NCI-H82 (cell line): ENCODE data around the gene CARMIL3.
"Not testable (repeated sequence)": the region's sequence is repeated elsewhere in the genome, so short reads cannot be mapped to it uniquely, and the experiment has no call there.

Experiments
- DNase-seq: peaks from one replicate; lab custom pipeline; 2025; lab: John Stamatoyannopoulos, UW

CARMIL3 gene

DNA sequence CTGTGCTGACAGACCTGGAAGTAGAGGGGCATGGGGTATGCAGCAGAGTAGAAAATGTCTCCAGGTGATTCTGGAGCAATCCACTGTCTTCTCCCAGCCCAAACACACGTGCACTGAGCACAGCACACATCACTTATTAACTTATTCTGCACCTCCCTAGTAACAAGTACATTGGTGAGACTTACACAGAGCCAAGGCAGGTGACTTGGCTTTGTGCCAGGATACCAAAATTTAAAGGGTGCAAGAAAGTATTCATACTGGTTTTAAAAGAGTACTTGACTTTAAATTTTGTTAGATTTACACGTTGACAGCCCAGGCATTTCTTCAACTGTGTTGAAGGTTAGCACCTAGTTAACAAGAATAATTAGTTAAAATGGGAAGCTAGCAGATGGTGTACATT, 11.1 kb upstream of the CARMIL3 start:
- DNase-seq = no peak

DNA sequence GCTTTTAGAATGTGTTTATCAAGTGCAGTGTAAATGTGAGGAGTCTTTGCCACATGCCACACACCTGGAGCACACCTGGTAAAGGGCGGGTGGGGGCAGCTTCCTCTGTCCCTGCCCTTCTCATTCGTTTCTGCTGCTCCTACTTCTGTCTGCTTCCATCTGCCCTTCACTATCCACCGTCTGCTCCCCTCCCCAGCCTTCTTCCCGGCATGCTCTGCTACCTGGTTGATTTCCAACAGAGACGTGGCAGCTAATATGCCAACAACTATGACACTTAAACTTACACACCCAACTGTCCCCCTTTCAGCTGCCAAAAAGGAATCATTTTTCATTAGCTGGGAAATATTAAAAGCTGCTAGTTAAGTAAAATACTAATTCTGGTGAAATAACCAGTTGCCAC, 9.1 kb upstream of the CARMIL3 start:
- peak; percentile 9 for DNase-seq

DNA sequence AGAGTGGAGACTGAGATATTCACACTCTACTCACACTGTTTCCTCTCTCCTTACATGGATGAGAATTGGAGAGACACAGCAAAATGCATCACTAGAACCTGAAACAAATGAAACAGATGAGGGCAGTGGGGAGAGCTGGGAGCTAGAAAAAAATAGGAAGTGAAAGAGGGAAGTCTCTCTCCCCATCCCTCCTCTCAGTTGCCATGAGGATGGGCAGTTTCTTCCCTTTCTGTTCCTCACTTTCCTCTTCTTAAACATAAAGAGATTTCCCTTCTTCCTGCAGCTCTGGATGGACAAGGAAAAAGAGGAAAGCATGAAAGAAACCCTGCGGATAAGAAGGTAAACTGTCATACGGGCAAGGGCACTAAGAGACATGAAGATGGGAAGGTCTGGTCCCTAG, 2.8 kb upstream of the CARMIL3 start:
- not testable (repeated sequence) for DNase-seq

DNA sequence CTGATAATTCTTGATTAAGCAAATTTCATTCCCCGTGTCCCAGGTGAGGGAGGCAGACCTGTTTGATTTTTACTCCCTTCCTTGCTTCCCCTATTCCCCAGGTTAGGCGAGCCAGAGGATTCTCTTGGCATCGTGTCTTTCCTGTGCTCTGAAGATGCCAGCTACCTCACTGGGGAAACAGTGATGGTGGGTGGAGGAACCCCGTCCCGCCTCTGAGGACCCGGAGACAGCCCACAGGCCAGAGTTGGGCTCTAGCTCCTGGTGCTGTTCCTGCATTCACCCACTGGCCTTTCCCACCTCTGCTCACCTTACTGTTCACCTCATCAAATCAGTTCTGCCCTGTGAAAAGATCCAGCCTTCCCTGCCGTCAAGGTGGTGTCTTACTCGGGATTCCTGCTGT, 1.1 kb upstream of the CARMIL3 start:
- DNase-seq = not testable (repeated sequence)

DNA sequence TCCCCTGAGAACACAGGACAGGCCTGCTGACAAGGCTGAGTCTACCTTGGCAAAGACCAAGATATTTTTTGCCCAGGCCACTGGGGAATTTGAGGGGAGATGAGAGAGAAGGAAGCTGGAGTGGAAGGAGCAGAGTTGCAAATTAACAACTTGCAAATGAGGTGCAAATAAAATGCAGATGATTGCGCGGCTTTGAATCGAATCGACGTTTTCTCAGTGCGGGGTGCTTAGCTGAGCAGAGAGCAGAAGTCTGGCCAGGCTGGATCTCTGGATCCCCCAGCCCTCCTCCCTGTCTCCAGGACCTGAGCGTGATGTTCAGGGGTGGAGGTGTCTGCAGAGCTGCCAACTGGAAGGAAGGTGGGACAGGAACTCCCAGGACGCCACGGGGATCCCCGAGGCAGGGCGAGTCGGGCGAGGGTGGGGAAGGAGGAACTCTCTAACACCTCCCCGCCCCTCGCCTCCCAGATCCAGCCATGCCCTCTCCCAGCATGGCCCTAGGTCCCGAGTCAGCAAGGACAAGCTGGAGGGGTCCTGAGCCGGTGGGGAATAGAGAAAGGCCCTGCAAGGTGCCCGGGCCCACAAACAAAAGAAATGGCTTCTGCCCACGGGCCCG, 527 bp upstream of the CARMIL3 start:
- DNase-seq = no peak

DNA sequence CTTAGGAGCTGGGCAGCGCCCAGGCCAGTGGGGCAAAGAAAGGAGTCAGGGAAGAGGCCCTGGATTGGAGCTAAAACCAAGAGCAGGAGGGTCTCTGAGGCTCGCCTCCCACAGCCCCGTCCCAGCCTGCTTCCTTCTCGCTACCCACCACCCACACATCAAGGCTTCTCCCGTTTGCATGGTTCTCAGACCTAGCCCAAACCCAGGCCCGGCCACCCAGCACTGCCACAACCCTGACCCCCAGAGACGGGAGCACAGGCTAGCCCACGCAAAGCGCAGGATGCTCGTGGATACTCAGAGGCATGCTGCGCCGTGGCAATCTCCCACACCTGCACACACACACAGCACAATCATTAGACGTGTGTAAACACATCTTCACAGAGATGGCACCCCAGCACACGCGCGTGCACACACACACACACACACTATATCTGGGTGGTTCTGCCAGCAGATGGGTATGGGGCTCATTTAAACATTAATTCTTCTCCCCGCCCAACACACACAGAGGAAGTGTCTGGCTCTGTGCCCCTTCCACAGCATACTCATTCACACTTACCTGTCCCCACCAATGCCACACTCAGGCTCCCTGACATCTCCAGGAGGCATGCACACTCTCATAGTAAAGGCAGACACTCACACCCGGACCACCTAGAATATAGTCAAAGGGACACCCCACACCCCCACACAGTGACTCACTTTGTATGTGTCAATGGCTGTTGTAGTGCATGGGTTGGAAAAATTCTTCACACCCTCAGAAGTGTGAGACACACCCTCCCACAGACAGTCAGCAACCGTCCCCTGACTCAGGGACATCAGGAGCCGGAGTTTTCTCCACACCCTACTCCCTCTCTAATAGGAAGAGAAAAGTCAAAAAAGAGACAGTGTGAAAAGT, 1.1 kb downstream of the CARMIL3 start:
- no peak for DNase-seq

DNA sequence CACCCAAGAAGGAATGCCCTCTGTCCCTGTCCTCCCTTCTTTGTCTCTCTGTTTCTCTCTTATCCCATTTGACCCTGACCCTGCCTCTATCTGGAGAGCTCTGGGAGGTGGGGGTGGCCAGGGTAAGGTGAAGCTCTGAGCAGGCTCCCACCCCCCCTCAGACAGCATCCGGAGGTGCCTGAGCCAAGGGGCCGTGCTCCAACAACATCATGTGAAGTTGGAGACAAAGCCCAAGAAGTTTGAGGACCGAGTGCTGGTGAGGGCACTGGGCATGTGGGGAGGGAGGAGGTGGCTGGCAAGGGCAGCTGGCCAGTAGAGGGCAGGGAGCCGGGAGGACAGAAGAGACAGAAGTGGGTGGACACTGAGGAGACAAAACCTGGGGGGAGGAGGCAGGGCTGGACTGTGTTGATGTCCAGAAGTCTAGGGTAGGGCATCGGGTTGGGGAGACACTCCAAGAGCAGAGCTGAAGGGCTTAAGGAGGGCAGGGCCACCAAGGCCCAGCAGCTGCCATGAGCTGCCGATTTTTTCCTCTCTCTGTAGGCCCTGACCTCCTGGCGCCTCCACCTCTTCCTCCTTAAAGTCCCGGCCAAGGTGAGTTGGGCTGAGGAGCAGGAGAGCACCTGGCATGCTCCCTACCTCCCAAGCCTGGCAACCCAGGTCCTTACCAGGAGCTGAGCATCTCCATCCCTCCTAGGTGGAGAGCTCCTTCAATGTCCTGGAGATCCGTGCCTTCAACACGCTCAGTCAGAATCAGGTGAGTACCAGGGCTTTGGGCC, 1.9 kb downstream of the CARMIL3 start:
- DNase-seq = no peak

DNA sequence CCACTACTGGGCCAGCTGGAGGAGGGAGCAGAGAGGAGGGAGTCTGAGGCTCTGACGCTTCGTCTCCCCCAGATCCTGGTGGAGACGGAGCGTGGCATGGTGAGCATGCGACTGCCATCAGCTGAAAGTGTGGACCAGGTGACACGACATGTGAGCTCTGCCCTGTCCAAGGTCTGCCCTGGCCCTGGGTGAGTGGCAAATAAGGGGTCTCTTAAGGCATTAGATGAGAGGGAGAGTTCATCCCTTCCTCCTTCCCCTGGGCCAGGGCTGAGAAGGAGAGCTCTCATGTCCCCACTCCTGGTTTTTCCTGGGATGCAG, 2.5 kb downstream of the CARMIL3 start:
- DNase-seq = no peak

DNA sequence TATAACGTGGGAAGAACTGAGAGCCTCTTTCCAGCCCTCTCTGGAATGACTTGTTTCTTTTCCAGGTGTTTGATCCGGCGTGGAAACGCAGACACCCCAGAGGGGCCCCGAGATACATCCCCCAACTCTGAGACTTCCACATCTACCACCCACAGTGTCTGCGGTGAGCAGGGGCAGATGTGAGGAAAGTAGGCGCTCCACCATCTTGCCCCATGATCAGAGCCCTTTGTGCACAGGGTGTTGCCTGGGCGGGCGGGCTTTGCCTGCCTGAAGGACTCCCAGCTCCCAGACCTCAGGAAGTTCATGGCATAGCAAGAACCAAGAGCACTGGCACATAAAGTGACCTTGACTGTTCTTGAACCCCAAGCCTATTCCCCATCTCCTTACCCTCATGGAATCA, 2.8 kb downstream of the CARMIL3 start:
- DNase-seq = no peak

DNA sequence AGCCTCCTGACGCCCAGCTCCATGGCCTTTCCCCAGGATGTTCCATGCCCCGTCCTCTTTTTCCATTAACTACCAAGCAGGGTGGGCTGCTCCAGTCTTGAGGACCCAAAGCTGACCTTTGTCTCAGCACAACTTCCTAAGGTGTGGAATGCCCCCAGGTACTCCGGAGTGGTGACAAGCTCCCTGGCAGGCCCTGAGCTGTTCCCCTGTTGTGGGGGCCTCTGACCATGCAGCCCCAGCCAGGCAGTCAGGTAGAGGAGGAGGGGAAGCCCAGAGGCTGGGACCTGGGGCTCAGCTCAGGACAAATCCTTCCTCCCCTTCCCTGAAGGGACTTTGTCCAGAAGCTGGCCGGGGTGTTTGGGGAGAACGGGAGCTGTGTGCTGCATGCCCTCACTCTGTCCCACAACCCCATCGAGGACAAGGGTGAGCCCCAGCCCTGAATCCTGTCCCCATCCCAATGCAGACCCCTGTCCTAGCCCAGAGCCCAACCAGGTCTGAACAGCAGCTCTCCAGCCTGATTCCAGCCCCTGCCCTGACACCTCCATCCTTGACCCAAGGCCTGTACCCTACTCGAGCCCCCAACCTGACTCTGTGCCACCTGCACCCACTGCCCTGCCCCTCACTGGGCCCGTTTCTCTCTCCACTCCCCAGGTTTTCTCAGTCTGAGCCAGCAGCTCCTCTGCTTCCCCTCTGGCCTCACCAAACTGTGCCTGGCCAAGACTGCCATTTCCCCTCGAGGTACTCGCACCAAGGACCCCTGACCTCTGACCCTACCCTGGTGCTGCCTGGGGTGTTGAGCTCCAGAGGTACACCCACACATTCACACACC, 4.4 kb downstream of the CARMIL3 start:
- DNase-seq = no peak

DNA sequence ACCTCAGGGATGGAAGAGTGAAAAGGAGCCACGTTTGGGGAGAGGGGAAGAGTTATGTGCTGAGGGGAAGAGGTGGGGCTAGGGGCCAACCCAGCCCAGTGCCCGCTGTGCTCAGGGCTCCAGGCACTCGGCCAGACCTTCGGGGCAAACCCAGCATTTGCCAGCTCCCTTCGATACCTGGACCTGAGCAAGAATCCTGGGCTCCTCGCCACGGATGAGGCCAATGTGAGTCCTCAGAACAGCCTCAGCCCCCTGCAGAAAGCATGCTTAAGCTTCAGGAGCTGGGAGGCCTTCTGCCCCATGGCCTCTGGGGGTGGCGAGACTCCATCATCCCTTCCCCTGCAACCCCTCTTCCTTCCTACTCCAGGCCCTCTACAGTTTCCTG, 5.0 kb downstream of the CARMIL3 start:
- DNase-seq = no peak

DNA sequence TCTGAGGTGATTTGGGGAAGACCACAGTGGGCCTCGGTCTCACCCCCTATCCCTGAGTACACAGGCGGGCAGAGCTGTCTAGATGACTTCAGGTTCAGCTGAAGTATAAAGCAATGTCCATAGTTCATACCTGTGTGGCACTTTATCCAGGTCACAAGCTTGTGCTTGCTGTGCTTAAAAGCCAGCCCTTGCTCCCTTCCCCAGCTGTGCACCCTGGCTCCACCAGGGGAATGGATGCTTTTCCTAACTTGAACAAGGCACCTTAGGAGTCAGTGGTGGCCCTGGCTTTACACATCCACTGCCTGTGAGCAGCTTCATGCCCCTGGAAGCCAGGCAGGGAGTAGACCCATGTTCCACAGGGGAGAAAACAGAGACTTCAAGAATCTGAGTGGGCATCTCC, 5.5 kb downstream of the CARMIL3 start:
- no peak for DNase-seq

DNA sequence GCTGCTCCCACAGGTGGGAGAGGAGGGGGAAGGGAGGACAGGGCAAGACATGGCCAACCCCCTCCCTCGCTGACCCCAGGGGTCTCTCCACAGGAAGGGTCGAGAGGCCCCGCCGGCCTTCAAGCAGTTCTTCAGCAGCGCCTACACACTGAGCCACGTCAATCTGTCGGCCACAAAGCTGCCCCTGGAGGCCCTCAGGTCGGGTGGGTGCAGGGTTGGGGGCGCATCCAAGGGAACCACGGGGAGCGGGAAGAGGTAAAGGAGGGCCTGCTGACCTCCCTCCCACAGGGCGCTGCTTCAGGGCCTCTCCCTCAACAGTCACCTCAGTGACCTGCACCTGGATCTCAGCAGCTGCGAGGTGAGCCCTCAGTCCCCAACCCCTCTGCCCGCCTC, 6.1 kb downstream of the CARMIL3 start:
- DNase-seq = no peak

DNA sequence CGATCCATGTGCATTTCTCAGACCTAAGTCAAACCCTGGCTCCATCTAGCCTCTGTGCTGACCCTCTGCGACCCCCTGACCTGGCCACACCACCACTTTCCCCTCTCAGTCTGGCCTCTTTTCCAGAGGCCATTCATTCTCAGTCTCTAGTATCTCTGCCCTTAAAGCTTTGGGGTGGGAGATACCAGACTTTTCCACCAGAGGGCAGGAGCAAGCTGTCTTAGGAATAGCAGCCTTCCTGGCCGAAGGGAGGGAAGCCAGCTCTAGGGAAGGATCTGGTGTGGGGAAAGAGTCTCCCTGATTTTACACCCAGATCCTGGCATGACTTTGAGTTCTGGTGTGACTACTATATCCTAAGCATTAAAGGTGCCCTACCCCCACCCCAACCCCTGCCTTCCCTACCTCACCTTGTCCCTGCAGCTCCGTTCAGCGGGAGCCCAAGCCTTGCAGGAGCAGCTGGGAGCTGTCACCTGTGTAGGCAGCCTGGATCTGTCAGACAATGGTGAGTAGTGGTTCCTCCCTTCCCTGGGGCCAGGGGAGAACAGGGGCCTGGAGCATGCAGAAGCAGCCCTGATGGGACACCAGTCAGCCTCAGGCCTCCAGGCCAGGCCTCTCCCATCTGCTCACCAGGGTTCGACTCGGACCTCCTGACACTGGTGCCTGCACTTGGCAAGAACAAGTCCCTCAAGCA, 6.6 kb downstream of the CARMIL3 start:
- DNase-seq = peak; percentile 89

DNA sequence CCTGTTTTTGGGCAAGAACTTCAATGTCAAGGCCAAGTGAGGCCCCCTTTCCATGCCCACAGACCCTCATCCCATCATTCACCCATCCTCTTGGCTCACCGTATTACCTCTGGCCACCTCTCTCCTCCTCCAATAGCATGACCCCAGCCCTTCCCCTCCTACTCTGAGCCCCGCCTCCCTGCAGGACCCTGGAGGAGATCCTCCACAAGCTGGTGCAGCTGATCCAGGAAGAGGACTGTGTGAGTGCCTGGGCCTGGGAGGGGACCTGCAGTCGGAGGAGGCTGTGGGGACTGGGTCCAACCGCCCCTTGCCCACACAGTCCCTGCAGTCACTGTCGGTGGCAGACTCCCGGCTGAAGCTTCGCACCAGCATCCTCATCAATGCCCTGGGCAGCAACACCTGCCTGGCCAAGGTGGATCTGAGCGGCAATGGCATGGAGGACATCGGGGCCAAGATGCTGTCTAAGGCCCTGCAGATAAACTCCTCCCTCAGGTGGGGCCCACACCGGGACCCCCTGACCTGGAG, 7.2 kb downstream of the CARMIL3 start:
- peak; percentile 57 for DNase-seq

DNA sequence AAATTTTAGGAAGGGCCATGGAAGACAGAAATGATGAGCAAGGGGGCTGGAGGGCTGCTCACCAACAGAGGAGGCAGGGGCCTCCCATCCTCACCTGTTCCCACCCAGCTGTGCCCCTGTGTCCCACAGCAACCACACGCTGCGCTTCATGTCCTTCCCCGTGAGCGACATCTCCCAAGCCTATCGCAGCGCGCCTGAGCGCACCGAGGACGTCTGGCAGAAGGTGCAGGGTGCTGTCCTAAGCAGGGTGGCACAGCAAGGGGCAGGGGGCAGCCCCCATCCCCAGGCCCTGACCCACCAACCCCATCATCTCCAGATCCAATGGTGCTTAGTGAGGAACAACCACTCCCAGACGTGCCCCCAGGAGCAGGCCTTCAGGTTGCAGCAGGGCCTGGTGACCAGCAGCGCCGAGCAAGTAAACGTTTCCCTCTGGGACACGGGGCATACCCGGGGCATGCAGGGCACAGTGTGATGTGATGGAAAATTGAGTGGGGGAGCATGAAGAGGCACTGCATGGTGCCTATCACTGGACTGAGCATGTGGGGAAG, 8.1 kb downstream of the CARMIL3 start:
- no peak for DNase-seq

DNA sequence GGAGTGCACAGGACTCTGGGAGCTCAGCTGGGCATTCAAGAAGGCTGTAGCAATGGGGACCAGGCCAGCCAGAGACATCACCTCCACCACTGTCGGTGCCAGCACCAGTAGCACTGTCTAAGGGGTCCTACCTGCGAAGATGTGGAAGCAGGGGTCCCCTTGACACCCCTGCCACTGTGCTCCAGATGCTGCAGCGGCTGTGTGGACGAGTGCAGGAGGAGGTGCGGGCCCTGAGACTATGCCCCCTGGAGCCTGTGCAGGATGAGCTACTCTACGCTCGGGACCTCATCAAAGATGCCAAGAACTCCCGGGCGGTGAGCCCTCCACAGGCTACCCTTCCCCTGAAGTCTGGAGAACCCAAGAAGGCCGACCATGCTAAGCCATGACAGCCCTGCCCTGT, 8.6 kb downstream of the CARMIL3 start:
- DNase-seq = no peak

DNA sequence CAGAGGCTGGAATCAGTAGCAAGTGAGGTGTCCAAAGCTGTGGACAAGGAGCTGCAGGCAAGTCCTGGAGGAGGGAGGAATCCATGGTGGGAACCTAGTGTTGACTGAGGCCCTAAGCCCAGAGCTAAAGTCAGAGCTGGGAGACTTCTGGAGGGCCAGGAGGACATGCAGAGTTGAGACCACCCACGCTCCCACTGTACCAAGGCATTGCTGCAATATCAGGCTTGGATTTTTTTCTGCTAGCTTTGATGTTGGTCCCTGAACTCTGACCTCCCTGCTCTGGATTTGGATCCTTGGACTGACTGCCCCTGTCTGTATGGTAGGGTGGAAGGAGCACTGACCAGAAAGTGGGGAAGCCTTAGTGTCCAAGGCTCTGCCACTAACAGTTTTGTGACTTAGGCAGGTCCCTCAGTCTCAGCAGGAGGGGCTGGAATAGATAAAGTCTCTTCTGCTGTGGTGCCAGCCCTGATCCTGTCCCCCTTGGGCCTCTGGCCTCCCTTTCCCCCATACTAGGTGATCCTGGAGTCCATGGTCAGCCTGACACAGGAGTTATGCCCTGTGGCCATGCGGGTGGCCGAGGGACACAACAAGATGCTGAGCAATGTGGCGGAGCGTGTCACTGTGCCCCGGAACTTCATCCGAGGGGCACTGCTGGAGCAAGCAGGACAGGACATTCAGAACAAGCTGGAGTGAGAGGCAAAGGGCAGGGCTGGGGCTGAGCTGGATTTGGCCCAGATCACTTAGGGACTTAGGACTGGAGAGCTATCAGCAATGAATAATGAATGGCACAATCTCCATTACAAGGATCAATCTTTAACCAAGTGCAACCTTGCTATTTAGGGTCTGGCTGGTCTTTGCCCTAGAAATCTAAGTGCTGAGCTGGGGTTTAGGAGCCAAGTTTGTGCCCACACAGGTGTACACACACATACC, 9.4 kb downstream of the CARMIL3 start:
- no peak for DNase-seq

DNA sequence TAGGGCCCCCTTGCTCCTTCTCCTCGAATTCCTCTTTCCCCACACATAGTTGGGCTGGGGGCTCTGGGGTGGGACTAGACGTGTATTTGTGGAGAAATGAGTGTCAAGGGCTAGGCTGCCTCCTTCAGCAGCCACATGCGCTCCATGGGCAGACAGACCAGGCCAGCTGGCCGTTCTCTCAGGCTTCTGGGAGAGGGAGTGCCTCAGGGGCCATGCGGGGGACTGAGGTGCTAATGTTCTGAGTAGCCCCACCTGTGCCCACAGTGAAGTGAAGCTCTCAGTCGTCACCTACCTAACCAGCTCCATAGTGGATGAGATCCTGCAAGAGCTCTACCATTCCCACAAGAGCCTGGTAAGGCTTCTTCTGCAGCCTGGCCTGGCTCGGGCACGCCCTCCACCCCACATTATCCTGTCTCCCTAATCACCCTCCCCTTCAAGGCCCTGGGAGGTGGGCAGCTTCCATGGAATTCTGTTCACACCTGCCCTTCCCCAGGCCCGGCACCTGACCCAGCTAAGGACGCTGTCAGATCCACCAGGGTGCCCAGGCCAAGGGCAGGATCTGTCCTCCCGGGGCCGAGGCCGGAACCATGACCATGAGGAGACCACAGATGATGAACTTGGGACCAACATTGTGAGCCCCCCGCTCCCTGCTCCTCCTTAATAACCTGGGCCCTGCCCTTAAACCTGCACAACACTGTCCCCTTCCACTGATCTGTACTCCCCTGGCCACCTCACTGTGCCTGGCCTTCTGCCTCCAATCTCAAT, 10.6 kb downstream of the CARMIL3 start:
- no peak for DNase-seq
